Measurements from ENCODE around the gene ACP7.
"Not testable (repeated sequence)": the region's sequence is repeated elsewhere in the genome, so short reads cannot be mapped to it uniquely, and the experiment has no call there.

ACP7 gene, protein sequence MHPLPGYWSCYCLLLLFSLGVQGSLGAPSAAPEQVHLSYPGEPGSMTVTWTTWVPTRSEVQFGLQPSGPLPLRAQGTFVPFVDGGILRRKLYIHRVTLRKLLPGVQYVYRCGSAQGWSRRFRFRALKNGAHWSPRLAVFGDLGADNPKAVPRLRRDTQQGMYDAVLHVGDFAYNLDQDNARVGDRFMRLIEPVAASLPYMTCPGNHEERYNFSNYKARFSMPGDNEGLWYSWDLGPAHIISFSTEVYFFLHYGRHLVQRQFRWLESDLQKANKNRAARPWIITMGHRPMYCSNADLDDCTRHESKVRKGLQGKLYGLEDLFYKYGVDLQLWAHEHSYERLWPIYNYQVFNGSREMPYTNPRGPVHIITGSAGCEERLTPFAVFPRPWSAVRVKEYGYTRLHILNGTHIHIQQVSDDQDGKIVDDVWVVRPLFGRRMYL

GRCh38 chr19:39083983-39084731, at the start of gene ACP7:
Gene ACP7, plus strand, starts transcription at chr19:39084368. Its CDS starts 902 bp downstream, at chr19:39085270.
- no peak for DNase-seq (ENCODE audit: low spot score)

DNA sequence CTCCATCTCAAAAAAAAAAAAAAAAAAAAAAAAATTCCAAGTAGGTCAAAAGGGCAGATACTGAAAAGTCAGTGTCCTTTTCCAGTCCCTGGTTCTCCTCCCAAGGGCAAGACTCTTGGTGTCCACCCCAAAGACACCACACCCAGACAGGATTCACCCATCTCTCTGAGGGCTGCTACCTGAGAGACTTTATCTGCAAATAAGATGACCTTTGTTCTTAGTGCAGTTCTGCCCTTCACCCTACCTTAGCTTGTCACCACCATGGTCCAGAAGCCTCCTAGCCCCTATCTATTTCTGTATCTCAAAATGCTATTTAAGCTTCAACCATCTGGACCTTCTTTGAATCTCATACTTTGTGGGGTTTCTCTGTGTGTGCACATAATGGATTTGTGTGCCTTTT, 47.6 kb upstream of the ACP7 start:
- no peak for DNase-seq (ENCODE audit: low spot score)

DNA sequence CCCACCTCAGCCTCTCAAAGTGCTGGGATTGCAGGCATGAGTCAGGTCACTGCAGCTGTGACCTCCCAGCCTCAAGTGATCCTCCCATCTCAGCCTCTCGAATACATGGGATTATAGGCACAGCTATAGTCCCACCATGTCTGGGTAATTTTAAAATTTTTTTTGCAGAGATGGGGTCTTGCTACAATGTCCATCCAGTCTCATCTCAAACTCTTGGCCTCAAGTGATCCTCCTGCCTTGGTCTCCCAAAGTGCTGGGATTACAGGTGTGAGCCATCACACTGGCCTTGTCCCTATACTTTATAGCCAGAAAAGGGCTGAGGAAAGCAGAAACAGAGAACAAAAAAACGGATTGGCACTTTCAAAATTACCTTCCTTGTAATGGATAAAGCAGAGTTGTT, 47.0 kb upstream of the ACP7 start:
- DNase-seq (ENCODE audit: low spot score), result no peak

DNA sequence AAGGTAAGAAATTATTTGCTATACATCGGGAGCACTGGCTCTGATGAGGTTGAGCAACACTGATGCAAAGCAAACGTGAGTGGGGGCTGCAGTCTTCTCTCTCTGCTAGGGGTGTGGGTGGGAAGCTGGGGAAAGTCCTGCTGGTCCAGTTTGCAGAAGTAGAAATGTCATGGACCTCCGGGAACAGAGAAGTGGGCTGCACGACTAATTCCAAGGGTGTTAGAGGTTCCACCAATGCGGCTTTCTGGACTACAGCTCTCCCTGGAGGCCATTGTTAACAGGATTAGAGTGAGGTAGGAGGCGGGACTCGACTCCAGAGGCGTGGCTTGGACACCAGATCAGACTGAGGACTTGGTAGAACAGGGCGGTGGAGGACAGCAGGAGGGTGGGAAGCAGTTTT, 46.1 kb upstream of the ACP7 start:
- DNase-seq (ENCODE audit: low spot score), result peak; percentile 80

GRCh38 chr19:39045506-39045905, 38.7 kb upstream of the ACP7 start:
- no peak for DNase-seq (ENCODE audit: low spot score)

DNA sequence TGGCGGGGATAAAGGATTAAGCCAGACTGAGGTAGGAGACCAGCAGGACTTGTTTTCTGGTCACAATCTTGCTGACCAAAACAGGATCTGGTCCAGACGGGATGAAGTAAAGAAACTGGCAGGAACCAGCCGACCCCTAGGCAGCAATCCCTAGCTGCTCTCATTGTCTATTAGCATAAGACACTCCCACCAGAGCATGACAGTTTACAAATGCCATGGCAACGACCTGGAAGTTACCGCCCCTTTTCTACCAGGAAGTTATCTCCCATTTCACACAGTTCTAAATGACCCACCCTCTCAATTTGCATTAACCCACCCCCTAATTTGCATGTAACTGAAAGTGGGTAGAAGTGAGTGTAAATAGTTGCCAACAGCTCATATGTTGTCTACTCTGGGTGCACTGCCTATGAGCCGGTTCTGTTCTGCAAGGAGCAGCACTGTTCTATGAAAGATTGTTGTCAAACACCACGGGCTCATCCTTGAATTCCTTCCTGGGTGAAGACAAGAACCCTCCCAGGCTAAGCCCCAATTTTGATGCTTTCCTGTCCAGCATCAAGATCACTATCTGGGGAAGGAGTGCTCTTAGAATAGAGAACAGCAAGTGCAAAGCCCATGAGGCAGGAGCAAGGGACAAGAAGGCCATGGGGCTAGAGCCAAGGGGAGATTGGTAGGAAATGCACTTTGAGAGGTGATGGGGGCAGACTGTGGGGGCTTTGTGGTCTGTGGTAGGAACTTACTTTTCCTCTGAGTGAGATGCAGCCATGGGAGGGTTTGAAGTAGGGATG, 37.9 kb upstream of the ACP7 start:
- DNase-seq (ENCODE audit: low spot score), result no peak

DNA sequence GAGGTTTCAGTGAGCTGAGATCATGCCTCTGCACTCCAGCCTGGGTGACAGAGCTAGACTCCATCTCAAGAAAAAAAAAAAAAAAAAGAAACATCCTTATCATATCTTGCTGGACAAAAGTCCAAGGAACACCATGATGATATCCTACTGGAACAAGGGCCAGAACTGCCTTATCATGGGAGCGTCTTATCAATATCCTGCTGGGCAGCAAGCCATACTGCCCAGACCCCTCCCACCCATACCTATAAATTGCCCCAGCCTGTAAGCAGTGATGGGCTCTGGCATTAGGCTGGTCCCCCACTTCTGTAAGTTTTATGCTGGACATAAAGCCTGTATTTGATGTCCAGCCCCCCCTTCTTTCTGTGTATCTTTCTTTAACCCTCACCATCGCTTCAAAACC, 37.1 kb upstream of the ACP7 start:
- DNase-seq (ENCODE audit: low spot score), result no peak

GRCh38 chr19:39052243-39052746, 31.9 kb upstream of the ACP7 start:
- peak; percentile 77 for DNase-seq (ENCODE audit: low spot score)

- no peak for DNase-seq (ENCODE audit: low spot score)
These were observed 31.3 kb upstream of the ACP7 start for GRCh38 chr19:39052846-39053245.

GRCh38 chr19:39053276-39054090, 30.7 kb upstream of the ACP7 start:
- DNase-seq (ENCODE audit: low spot score), result peak; percentile 63

DNA sequence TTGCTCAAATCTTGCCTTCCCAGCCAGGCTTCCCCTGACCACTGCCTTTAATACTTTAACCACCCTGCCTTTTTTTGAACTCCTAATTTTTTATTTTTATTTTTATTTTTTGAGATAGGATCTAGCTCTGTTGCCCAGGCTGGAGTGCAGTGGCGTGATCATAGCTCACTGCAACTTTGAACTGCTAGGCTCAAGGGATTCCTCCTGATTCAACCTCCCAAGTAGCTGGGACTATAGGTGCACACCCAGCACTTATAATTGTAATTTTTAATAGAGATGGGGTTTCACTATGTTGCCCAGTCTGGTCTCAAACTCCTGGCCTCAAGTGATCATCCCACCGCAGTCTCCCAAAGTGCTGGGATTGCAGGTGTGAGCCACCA, 30.1 kb upstream of the ACP7 start:
- DNase-seq (ENCODE audit: low spot score), result no peak

DNA sequence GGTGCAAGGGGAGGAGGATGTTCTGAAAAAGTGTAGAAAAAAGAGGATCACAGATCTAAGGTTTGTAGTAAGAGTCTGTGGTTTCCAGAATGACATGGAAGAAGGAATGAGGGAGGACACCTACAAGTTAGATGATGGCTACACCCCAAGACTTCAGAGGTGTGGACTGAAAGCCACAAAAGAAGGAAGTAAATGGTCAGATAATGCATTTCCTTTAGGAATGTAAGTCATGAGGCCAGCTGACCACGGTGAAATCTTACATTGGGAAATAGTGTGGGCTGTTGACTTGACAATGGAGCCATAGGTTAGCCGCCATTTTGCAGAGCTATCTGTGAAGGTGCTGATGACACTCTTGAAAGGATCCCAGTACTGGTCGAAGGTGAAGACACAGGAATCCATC, 26.6 kb upstream of the ACP7 start:
- DNase-seq (ENCODE audit: low spot score), result no peak

DNA sequence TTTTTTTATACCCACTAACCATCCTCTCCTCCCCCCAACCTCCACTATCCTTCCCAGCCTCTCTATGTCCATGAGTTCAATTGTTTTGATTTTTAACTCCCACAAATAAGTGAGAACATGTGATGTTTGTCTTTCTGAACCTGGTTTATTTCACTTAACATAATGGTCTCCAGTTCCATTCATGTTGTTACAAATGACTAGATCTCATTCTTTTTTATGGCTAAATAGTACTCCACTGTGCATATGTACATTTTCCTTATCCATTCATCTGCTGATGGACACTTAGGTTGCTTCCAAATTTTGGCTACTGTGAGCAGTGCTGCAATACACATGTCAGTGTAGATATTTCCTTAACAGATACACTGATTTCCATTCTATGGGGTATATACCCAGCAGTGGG, 24.9 kb upstream of the ACP7 start:
- DNase-seq (ENCODE audit: low spot score), result no peak

GRCh38 chr19:39060171-39060570, 24.0 kb upstream of the ACP7 start:
- DNase-seq (ENCODE audit: low spot score), result no peak

- DNase-seq (ENCODE audit: low spot score), result no peak
These were observed 19.8 kb upstream of the ACP7 start for GRCh38 chr19:39064405-39064804.

DNA sequence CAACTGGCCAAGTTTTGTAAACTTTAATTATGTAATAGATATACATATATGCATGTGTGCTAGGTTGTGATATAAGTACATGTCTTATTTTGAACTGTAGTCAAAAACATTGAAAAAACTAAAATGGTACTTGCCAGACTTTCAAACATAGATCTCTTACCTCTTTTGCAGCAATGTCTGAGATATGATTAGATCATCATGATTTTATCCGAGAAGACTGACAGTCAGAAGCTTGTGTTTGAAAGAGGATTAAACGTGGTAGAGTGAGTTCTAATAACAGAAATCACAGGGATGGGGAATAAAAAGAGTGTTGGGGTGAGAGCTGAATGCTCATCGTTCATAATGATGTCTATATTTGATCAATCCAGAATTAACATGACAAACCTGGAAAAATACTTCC, 18.2 kb upstream of the ACP7 start:
- DNase-seq (ENCODE audit: low spot score), result no peak

- DNase-seq (ENCODE audit: low spot score), result no peak
These were observed 17.1 kb upstream of the ACP7 start for GRCh38 chr19:39067104-39067503.

- DNase-seq (ENCODE audit: low spot score), result not testable (repeated sequence)
These were observed 15.9 kb upstream of the ACP7 start for GRCh38 chr19:39068259-39068658.

- no peak for DNase-seq (ENCODE audit: low spot score)
These were observed 13.3 kb upstream of the ACP7 start for GRCh38 chr19:39070888-39071287.

DNA sequence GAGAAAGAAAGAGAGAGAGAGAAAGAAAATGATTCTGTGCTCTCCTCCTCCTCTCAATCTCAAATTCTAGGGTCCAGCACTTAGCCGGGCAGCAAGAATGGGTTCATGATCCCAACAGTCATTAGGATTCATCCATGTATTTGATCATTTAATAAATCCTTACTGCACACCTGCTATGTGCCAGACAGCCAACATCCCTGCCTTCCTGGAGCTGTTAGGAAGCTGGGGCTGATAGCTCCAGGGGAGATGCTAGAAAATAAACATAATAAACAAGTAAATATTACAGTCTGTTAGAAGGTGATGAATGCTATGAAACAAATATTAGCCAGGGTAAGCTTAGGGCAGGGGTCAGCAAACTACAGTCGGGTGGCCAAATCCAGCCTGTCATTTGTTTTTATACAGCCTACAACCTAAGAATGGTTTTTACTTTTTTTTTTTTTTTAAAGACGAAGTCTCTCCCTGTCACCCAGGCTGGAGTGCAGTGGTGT, 9.9 kb upstream of the ACP7 start:
- no peak for DNase-seq (ENCODE audit: low spot score)

DNA sequence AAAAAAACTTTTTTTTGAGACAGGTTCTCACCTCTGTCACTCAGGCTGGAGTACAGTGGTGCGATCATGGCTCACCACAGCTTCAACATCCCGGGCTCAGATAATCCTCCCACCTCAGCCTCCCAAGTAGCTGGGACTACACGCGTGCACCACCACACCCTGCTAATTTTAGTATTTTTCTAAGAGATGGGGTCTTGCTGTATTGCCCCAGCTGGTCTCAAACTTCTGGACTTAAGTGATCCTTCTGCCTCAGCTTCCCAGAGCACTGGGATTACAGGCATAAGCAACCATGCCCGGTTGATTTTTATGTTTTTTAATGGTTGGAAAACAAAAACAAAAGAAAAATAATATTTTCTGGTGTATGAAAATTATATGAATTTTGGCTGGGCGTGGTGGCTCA, 9.2 kb upstream of the ACP7 start:
- DNase-seq (ENCODE audit: low spot score), result no peak

Data from HuH-7 (cell line).